SU-DHL-6 (cell line): ENCODE data around the gene GHRHR.

ENCODE experiments used
- EZH2phosphoT487 ChIP-seq: fragments of 200-600 bp; sonication (generic), shearing (Covaris generic); conservative IDR thresholded peaks from 2 replicates; pipeline ENCODE4 v1.6.1; 2018; ENCODE audit warnings: mild to moderate bottlenecking, antibody characterized with exemption, low read length, moderate library complexity, mixed read lengths
- TF ChIP-seq, protein P1 (sequence below): fragments of 200-600 bp; sonication (generic); IDR thresholded peaks from one replicate; pipeline ENCODE4 v1.5.1; 2017; ENCODE audit warnings: antibody characterized with exemption, mild to moderate bottlenecking, low read length, moderate library complexity; ENCODE audit not compliant: insufficient read depth, poor library complexity, severe bottlenecking

DNA sequence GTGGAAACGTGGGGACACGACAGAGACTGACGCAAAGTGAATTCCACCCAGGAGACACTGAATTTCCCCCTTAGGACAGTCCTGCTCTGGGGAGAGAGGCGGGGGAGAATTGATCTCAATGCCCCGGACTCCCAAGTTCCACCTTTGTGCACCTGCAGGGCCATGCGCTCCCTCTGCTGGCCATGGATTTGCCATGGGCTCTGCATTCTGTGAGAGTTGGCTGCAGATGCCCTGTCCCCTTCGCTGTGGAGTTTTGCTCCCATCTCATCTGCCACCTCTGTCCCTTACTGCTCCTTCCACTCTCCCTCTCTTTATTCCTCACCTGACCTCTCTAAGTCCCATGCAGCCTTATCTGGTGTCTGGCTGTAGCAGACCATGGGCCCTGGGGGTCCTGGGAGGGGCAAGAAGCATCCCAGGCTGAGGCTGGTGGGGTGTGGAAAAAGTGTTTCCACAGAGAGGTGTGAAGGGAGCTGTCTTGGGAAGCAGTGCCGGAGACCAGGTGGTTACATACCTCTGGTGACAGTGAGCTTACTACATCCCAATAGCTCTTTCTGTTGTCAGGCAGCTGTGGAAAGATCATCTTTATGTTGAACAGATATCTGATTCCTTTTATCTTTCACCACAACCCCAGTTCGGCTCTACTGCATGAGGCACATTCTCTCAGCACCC is 14.3 kb downstream of the GHRHR start:
- TF ChIP-seq, protein P1, sequence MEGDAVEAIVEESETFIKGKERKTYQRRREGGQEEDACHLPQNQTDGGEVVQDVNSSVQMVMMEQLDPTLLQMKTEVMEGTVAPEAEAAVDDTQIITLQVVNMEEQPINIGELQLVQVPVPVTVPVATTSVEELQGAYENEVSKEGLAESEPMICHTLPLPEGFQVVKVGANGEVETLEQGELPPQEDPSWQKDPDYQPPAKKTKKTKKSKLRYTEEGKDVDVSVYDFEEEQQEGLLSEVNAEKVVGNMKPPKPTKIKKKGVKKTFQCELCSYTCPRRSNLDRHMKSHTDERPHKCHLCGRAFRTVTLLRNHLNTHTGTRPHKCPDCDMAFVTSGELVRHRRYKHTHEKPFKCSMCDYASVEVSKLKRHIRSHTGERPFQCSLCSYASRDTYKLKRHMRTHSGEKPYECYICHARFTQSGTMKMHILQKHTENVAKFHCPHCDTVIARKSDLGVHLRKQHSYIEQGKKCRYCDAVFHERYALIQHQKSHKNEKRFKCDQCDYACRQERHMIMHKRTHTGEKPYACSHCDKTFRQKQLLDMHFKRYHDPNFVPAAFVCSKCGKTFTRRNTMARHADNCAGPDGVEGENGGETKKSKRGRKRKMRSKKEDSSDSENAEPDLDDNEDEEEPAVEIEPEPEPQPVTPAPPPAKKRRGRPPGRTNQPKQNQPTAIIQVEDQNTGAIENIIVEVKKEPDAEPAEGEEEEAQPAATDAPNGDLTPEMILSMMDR, result no peak
- no peak for TF ChIP-seq EZH2phosphoT487
